GM18505 (cell line): Measurements from ENCODE around the gene SH3TC2.
"Not testable (repeated sequence)": the region's sequence is repeated elsewhere in the genome, so short reads cannot be mapped to it uniquely, and the experiment has no call there.

Experiments
- ATAC-seq: cut with Tn5 transposase; IDR thresholded peaks from one replicate; pipeline ENCODE4 v1.9.1; 2021; ENCODE audit not compliant: unreplicated experiment
- POLR2A ChIP-seq: IDR thresholded peaks from 4 replicates; pipeline ENCODE4 v1.6.1; 2011; ENCODE audit warnings: borderline replicate concordance; ENCODE audit not compliant: insufficient read depth, insufficient read length; ENCODE audit errors: extremely low read depth

SH3TC2 gene

GRCh38 chr5:149063017-149063687 is at the start of gene SH3TC2:
Gene SH3TC2, minus strand, starts transcription at chr5:149063062. Its CDS starts 40 bp downstream, at chr5:149063022.
- TF ChIP-seq POLR2A: no peak
- ATAC-seq: no peak

DNA sequence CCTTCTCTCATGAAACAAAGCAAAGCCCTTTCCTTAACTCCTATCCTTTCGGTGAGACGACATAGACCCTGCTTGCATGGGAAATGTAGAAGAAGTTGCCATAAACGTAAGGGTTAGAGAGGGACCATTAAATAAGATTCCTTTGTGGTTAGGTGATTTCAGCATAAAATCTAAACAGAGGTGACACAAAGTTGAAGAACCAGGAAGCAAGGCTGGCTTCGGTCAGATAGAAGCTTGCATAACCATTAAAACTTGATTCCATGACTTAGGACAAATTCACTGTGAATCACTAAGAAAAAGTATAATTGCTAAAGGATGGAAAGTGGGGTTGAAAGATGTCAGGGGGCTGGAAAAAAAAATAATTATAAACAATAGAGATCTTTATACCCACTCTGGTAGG is 47.5 kb upstream of the SH3TC2 start:
- TF ChIP-seq POLR2A: no peak
- ATAC-seq: no peak

- no peak for TF ChIP-seq POLR2A
- ATAC-seq: no peak
Measured at GRCh38 chr5:149108651-149109280, 45.9 kb upstream of the SH3TC2 start.

- no peak for TF ChIP-seq POLR2A
- ATAC-seq: no peak
Measured at GRCh38 chr5:149100331-149100730, 37.5 kb upstream of the SH3TC2 start.

GRCh38 chr5:149099920-149100319 is 37.1 kb upstream of the SH3TC2 start:
- ATAC-seq: no peak
- TF ChIP-seq POLR2A: no peak

- no peak for TF ChIP-seq POLR2A
- no peak for ATAC-seq
Measured at GRCh38 chr5:149094996-149095395, 32.1 kb upstream of the SH3TC2 start.

DNA sequence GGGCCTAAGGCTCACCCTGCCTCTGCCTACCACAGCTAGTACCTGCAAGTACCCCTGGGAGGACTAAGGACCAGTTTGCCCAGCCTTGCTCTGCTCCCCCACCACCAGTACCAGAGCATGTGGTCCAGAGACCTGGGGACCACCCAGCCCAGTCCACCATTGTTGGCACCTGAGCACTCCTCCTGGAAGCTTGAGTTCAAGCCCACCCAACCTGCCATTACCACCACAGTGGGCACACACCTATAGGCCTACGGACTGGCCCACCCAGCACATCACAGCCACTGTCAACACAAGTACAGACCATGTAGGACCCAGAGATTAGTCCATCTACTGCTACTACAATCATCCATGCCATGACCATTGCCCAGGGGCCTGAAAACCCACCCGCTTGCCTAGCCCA is 30.8 kb upstream of the SH3TC2 start:
- ATAC-seq: no peak
- TF ChIP-seq POLR2A: no peak

GRCh38 chr5:149089796-149090195 is 26.9 kb upstream of the SH3TC2 start:
- ATAC-seq: no peak
- TF ChIP-seq POLR2A: no peak

- no peak for ATAC-seq
- TF ChIP-seq POLR2A: no peak
Measured at GRCh38 chr5:149088686-149089085, 25.8 kb upstream of the SH3TC2 start.

- no peak for TF ChIP-seq POLR2A
- no peak for ATAC-seq
Measured at GRCh38 chr5:149083846-149084245, 21.0 kb upstream of the SH3TC2 start.

DNA sequence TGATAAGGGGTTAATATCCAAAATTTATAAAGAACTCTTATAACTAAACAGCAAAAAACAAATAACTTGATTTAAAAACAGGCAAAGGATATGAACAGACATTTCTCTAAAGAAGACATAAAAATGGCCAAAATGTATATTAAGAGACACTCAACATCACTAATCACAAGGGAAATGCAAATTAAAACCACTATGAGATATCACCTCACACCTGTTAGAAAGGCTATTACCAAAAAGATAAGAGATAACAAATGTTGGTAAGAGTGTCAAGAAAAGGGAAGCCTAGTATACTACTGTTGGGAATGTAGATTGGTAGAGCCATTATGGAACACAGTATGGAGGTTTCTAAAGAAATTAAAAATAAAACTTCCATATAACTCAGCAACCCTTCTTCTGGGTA is 19.4 kb upstream of the SH3TC2 start:
- TF ChIP-seq POLR2A: no peak
- no peak for ATAC-seq

- TF ChIP-seq POLR2A: no peak
- no peak for ATAC-seq
Measured at GRCh38 chr5:149080294-149080693, 17.4 kb upstream of the SH3TC2 start.

DNA sequence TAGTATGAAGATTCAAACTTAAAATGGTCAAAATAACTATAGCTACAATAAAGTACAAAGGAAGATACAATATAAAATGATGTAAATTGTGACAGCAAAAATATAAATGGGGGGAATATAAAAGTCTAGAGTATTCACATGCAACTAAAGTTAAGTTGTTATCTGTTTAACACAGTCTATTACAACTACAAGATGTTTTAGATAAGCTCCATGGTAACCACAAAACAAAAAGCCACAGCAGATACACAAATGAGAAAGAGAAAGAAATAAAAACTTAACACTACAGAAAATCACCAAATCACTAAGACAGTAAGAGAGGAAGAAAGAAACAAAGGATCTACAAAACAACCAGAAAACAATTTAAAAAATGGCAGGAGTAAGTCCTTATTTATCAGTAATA is 17.0 kb upstream of the SH3TC2 start:
- no peak for TF ChIP-seq POLR2A
- ATAC-seq: no peak

DNA sequence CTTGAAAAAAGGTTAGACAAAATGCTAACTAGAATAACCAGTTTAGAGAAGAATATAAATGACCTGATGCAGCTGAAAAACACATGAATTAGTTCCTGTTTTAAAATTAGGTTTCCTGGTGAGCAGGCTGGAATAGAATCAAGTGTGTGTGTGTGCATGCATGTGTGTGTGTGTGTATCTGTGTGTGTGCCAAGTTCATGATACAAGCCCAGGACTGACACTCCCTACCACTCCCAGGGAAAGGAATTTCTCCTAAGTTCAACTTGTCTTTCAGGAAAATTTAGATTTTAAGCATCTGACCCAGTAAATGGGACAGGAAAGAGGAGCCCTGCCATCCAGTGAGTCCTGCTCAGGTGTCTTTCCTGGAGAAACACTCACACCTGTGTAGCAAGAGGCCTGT is 11.2 kb upstream of the SH3TC2 start:
- not testable (repeated sequence) for ATAC-seq
